ENCODE results near the gene SDCCAG8.

GRCh38 chr1:243408479-243408878 is 152.6 kb downstream of the SDCCAG8 start:
- TF ChIP-seq, protein P1, sequence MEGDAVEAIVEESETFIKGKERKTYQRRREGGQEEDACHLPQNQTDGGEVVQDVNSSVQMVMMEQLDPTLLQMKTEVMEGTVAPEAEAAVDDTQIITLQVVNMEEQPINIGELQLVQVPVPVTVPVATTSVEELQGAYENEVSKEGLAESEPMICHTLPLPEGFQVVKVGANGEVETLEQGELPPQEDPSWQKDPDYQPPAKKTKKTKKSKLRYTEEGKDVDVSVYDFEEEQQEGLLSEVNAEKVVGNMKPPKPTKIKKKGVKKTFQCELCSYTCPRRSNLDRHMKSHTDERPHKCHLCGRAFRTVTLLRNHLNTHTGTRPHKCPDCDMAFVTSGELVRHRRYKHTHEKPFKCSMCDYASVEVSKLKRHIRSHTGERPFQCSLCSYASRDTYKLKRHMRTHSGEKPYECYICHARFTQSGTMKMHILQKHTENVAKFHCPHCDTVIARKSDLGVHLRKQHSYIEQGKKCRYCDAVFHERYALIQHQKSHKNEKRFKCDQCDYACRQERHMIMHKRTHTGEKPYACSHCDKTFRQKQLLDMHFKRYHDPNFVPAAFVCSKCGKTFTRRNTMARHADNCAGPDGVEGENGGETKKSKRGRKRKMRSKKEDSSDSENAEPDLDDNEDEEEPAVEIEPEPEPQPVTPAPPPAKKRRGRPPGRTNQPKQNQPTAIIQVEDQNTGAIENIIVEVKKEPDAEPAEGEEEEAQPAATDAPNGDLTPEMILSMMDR (IDR thresholded peaks at IDR 0.05; ENCODE audit: low read depth, low read length), result no peak
- no peak for TF ChIP-seq EZH2phosphoT487 (IDR thresholded peaks at IDR 0.05; ENCODE audit: low read depth)
